ENCODE measurements around the gene CARNS1.
A peak's percentile ranks its signal among the peaks of the same experiment; 100 is the strongest.

CARNS1 gene

GRCh38 chr11:67437082-67437808 lies 21.8 kb downstream of the CARNS1 start, which contains the start of gene PTPRCAP:
PTPRCAP (minus strand) TSS chr11:67437682; CDS start chr11:67437619, 63 bp downstream.
- H3K36me3 ChIP-seq (ENCODE audit: control insufficient read depth, low read depth, low read length) = peaks cover 30% of the 10 kb centered on the region
- no peak within 1 kb of the TSS for H3K9ac ChIP-seq (ENCODE audit: low read length)
- H3K4me1 ChIP-seq (ENCODE audit: control insufficient read depth, low read depth, low read length) = no peaks in the 10 kb centered on the region
- H3K4me3 ChIP-seq (ENCODE audit: low read length) = no peak within 1 kb of the TSS
- H3K9me3 ChIP-seq (ENCODE audit: control insufficient read depth, low read depth, low read length) = no peaks in the 10 kb centered on the region
- H3K27me3 ChIP-seq (ENCODE audit: control insufficient read depth, insufficient read depth, low read length) = no peaks in the 10 kb centered on the region
- peak within 1 kb of the TSS; percentile 30 for H3K27ac ChIP-seq (ENCODE audit: low read length)

GRCh38 chr11:67437809-67438157 lies 22.3 kb downstream of the CARNS1 start:
- Histone ChIP-seq H3K9ac (ENCODE audit: low read length) (no peak overlapping the region), H3K9me3 (ENCODE audit: control insufficient read depth, low read depth, low read length) (no peaks in the 10 kb centered on the region), H3K27ac (ENCODE audit: low read length) (no peak overlapping the region), H3K36me3 (ENCODE audit: control insufficient read depth, low read depth, low read length) (peaks cover 28% of the 10 kb centered on the region), H3K4me1 (ENCODE audit: control insufficient read depth, low read depth, low read length) (no peaks in the 10 kb centered on the region), H3K27me3 (ENCODE audit: control insufficient read depth, insufficient read depth, low read length) (no peaks in the 10 kb centered on the region), H3K4me3 (ENCODE audit: low read length) (no peak overlapping the region)

- Histone ChIP-seq H3K36me3 (ENCODE audit: control insufficient read depth, low read depth, low read length) (peaks cover 23% of the 10 kb centered on the region), H3K9ac (ENCODE audit: low read length) (no peak overlapping the region), H3K4me1 (ENCODE audit: control insufficient read depth, low read depth, low read length) (no peaks in the 10 kb centered on the region), H3K27me3 (ENCODE audit: control insufficient read depth, insufficient read depth, low read length) (no peaks in the 10 kb centered on the region), H3K9me3 (ENCODE audit: control insufficient read depth, low read depth, low read length) (no peaks in the 10 kb centered on the region), H3K27ac (ENCODE audit: low read length) (no peak overlapping the region), H3K4me3 (ENCODE audit: low read length) (no peak overlapping the region)
These were observed 22.9 kb downstream of the CARNS1 start for GRCh38 chr11:67438158-67438902.

GRCh38 chr11:67439321-67440228 lies 24.1 kb downstream of the CARNS1 start:
- Histone ChIP-seq H3K4me3 (ENCODE audit: low read length) (no peak overlapping the region), H3K4me1 (ENCODE audit: control insufficient read depth, low read depth, low read length) (no peaks in the 10 kb centered on the region), H3K27me3 (ENCODE audit: control insufficient read depth, insufficient read depth, low read length) (no peaks in the 10 kb centered on the region), H3K36me3 (ENCODE audit: control insufficient read depth, low read depth, low read length) (peaks cover 13% of the 10 kb centered on the region), H3K9ac (ENCODE audit: low read length) (no peak overlapping the region), H3K27ac (ENCODE audit: low read length) (no peak overlapping the region), H3K9me3 (ENCODE audit: control insufficient read depth, low read depth, low read length) (no peaks in the 10 kb centered on the region)

- no peak overlapping the region for H3K27ac ChIP-seq (ENCODE audit: low read length)
These were observed 25.0 kb downstream of the CARNS1 start for GRCh38 chr11:67440229-67441097.

GRCh38 chr11:67441098-67441563 lies 25.7 kb downstream of the CARNS1 start:
- H3K36me3 ChIP-seq (ENCODE audit: control insufficient read depth, low read depth, low read length) = peaks cover 11% of the 10 kb centered on the region
- H3K4me1 ChIP-seq (ENCODE audit: control insufficient read depth, low read depth, low read length) = no peaks in the 10 kb centered on the region
- H3K27me3 ChIP-seq (ENCODE audit: control insufficient read depth, insufficient read depth, low read length) = no peaks in the 10 kb centered on the region
- H3K4me3 ChIP-seq (ENCODE audit: low read length) = no peak overlapping the region
- H3K9ac ChIP-seq (ENCODE audit: low read length) = no peak overlapping the region
- no peak overlapping the region for H3K27ac ChIP-seq (ENCODE audit: low read length)
- no peaks in the 10 kb centered on the region for H3K9me3 ChIP-seq (ENCODE audit: control insufficient read depth, low read depth, low read length)

More at GRCh38 chr11:67440229-67441097, 25.0 kb downstream of the CARNS1 start:
- Histone ChIP-seq H3K9me3 (ENCODE audit: control insufficient read depth, low read depth, low read length) (no peaks in the 10 kb centered on the region), H3K27me3 (ENCODE audit: control insufficient read depth, insufficient read depth, low read length) (no peaks in the 10 kb centered on the region), H3K36me3 (ENCODE audit: control insufficient read depth, low read depth, low read length) (peaks cover 11% of the 10 kb centered on the region), H3K4me3 (ENCODE audit: low read length) (no peak overlapping the region), H3K4me1 (ENCODE audit: control insufficient read depth, low read depth, low read length) (no peaks in the 10 kb centered on the region), H3K9ac (ENCODE audit: low read length) (no peak overlapping the region)

- Histone ChIP-seq H3K9me3 (ENCODE audit: control insufficient read depth, low read depth, low read length) (no peaks in the 10 kb centered on the region), H3K9ac (ENCODE audit: low read length) (no peak overlapping the region), H3K27ac (ENCODE audit: low read length) (no peak overlapping the region), H3K36me3 (ENCODE audit: control insufficient read depth, low read depth, low read length) (peaks cover 11% of the 10 kb centered on the region), H3K4me1 (ENCODE audit: control insufficient read depth, low read depth, low read length) (no peaks in the 10 kb centered on the region), H3K4me3 (ENCODE audit: low read length) (no peak overlapping the region), H3K27me3 (ENCODE audit: control insufficient read depth, insufficient read depth, low read length) (no peaks in the 10 kb centered on the region)
These were observed 26.4 kb downstream of the CARNS1 start for GRCh38 chr11:67441731-67442351.

- H3K9me3 ChIP-seq (ENCODE audit: control insufficient read depth, low read depth, low read length) = no peaks in the 10 kb centered on the region
- H3K4me1 ChIP-seq (ENCODE audit: control insufficient read depth, low read depth, low read length) = no peaks in the 10 kb centered on the region
- H3K27me3 ChIP-seq (ENCODE audit: control insufficient read depth, insufficient read depth, low read length) = no peaks in the 10 kb centered on the region
- peak overlapping the region; percentile 77 for H3K4me3 ChIP-seq (ENCODE audit: low read length)
- peak overlapping the region; percentile 56 for H3K9ac ChIP-seq (ENCODE audit: low read length)
- no peak overlapping the region for H3K27ac ChIP-seq (ENCODE audit: low read length)
- peaks cover 8% of the 10 kb centered on the region for H3K36me3 ChIP-seq (ENCODE audit: control insufficient read depth, low read depth, low read length)
These were observed 27.3 kb downstream of the CARNS1 start for GRCh38 chr11:67442504-67443404.

- no peak overlapping the region for H3K9ac ChIP-seq (ENCODE audit: low read length)
- no peak overlapping the region for H3K4me3 ChIP-seq (ENCODE audit: low read length)
- H3K27ac ChIP-seq (ENCODE audit: low read length) = no peak overlapping the region
- no peaks in the 10 kb centered on the region for H3K4me1 ChIP-seq (ENCODE audit: control insufficient read depth, low read depth, low read length)
- no peaks in the 10 kb centered on the region for H3K27me3 ChIP-seq (ENCODE audit: control insufficient read depth, insufficient read depth, low read length)
- no peaks in the 10 kb centered on the region for H3K9me3 ChIP-seq (ENCODE audit: control insufficient read depth, low read depth, low read length)
- H3K36me3 ChIP-seq (ENCODE audit: control insufficient read depth, low read depth, low read length) = peaks cover 3% of the 10 kb centered on the region
These were observed 30.0 kb downstream of the CARNS1 start for GRCh38 chr11:67445515-67445914.

GRCh38 chr11:67448220-67448609 lies 32.7 kb downstream of the CARNS1 start:
- Histone ChIP-seq H3K36me3 (ENCODE audit: control insufficient read depth, low read depth, low read length) (no peaks in the 10 kb centered on the region), H3K9ac (ENCODE audit: low read length) (no peak overlapping the region), H3K4me3 (ENCODE audit: low read length) (no peak overlapping the region), H3K27me3 (ENCODE audit: control insufficient read depth, insufficient read depth, low read length) (no peaks in the 10 kb centered on the region), H3K4me1 (ENCODE audit: control insufficient read depth, low read depth, low read length) (no peaks in the 10 kb centered on the region), H3K27ac (ENCODE audit: low read length) (no peak overlapping the region), H3K9me3 (ENCODE audit: control insufficient read depth, low read depth, low read length) (no peaks in the 10 kb centered on the region)

Data from iPS-18a (cell line).